Embryonic facial prominence (tissue), 1 donor: ENCODE data around the gene MAD1L1.
"Not testable (repeated sequence)": the region's sequence is repeated elsewhere in the genome, so short reads cannot be mapped to it uniquely, and the experiment has no call there.

ENCODE experiments used
- DNase-seq: peaks from one replicate; pipeline ENCODE4 v3.0.0-alpha.2; 2016; ENCODE audit errors: extremely low spot score

The MAD1L1 gene

GRCh38 chr7:2175514-2175913 is 57.2 kb downstream of the MAD1L1 start:
- peak; percentile 29 for DNase-seq

- no peak for DNase-seq
Observed at GRCh38 chr7:2175091-2175490, 57.7 kb downstream of the MAD1L1 start.

GRCh38 chr7:2173189-2173827 is 59.4 kb downstream of the MAD1L1 start:
- DNase-seq, result no peak

GRCh38 chr7:2172311-2173188 is 60.2 kb downstream of the MAD1L1 start:
- peak; percentile 79 for DNase-seq

- DNase-seq, result no peak
Observed at GRCh38 chr7:2171855-2172254, 60.9 kb downstream of the MAD1L1 start.

GRCh38 chr7:2170576-2171521 is 61.9 kb downstream of the MAD1L1 start:
- DNase-seq, result no peak

GRCh38 chr7:2169923-2170575 is 62.7 kb downstream of the MAD1L1 start:
- no peak for DNase-seq

GRCh38 chr7:2168615-2169311 is 64.0 kb downstream of the MAD1L1 start:
- DNase-seq, result no peak

- no peak for DNase-seq
Observed at GRCh38 chr7:2166625-2167280, 66.0 kb downstream of the MAD1L1 start.

GRCh38 chr7:2165610-2166594 is 66.8 kb downstream of the MAD1L1 start:
- no peak for DNase-seq

GRCh38 chr7:2165239-2165609 is 67.5 kb downstream of the MAD1L1 start:
- DNase-seq, result no peak

GRCh38 chr7:2164646-2165045 is 68.1 kb downstream of the MAD1L1 start:
- DNase-seq, result no peak

- no peak for DNase-seq
Observed at GRCh38 chr7:2163600-2164555, 68.9 kb downstream of the MAD1L1 start.

GRCh38 chr7:2162959-2163358 is 69.8 kb downstream of the MAD1L1 start:
- no peak for DNase-seq

GRCh38 chr7:2162004-2162902 is 70.5 kb downstream of the MAD1L1 start:
- not testable (repeated sequence) for DNase-seq

- no peak for DNase-seq
Observed at GRCh38 chr7:2159176-2159520, 73.6 kb downstream of the MAD1L1 start.
